Inflammatory macrophage treated with lipopolysaccharide for 1 hour (primary cell): ENCODE results near the gene SEMA4G.
"Not testable (repeated sequence)": the region's sequence is repeated elsewhere in the genome, so short reads cannot be mapped to it uniquely, and the experiment has no call there.

ENCODE experiments used
- DNase-seq, 2 donors: peaks; one replicate each; pipeline ENCODE4 v3.0.0-alpha.2; 2020 to 2022

The SEMA4G gene

DNA sequence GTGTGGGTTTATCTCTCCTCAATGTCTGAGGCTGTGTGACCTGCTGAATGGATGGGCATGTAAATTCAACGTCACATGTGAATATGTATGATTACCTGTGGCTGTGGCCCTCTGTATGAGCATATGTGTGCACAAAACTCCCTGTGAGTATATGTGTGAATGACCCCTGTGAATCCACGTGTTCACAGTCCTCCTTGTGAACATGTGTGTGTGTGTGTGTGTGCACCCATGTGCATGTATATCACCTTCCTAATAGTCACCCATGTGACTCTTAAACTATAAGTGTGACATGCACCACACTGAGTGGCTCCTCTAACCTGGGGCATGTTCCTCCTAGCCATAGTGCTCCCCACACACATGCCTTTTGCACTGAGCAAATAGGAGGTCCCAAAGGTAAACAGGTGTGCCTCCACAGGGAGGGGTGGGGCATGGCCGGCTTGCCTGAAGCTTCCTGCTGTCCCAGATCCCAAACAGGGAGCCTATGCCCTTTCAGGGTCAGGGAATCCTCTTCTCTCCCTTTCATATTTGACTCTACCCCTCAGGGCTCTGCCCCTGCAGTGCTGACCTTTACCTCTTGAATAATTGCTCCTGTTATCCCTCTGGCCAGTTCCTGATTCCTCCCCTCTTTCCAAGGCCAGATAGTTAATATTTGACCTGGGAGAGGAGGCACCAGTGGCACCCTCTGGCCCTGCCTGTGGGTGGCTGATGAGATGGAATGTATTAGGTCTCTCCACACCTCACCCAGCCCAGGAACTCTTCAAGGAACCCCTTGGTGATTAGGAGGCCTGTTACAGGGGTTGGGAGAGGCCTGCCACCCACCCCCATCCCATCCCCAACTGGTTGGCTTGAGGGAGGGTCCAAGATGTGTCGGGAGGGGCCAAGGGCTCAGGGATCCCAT, 1.9 kb downstream of the SEMA4G start:
- DNase-seq = no peak

DNA sequence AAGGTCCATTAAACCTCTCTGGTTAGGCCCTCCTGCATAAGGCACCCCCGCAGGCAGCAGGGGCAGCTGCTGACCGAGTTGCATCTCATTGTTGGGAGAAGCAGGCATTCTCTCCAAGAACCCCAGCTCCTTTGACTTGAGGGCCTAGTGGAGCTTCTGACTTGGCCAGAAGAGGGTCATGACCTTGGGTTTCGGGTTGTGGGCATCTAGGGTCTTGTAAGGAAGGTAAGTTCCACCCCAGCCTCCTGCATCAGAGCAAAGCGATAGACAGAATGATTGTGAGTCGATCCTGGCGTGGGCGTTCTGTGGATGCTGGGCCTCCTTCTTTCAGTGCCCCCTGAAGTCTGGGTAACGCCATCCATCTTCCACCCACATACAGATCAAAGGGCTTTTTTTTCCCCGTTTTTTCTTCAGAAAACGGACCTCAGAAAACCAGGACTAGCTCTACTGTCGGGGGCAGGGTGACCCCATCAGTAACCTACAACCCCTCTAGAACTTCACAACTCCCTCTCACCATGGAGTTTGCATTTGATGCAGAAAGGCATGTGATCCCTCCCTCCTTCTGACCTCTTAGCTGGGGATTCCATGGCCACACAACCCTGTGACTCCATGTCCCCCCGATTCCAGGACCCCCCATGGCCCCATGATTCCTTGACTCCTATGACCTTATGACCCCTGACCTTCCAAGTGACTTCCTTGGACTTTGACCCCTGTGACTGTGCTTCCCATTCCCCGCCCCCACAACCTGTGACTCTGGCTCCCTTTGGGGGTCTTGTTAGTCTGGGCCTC, 3.0 kb downstream of the SEMA4G start:
- no peak for DNase-seq

DNA sequence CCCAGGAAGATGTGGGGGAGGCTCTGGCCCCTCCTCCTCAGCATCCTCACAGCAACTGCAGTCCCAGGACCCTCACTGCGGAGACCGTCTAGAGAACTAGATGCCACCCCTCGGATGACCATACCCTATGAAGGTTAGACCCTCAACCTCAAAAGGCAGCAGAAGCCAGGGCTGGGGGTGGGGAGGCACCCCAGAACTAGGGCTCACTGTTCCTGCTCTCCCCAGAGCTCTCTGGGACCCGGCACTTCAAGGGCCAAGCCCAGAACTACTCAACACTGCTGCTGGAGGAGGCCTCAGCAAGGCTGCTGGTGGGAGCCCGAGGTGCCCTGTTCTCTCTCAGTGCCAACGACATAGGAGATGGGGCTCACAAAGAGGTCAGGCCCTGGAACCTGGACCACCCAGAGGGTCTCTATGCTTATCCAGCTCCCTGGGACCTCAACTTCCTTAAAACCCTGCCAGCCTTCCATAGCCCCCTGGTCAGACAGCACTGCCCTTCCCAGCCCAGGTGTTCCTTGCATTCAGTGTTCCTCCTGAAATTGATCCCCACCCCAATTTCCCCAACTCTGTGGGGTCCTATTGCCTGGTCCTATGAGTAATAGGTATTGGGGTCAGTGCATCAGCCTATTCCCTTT, 3.7 kb downstream of the SEMA4G start:
- DNase-seq = no peak

DNA sequence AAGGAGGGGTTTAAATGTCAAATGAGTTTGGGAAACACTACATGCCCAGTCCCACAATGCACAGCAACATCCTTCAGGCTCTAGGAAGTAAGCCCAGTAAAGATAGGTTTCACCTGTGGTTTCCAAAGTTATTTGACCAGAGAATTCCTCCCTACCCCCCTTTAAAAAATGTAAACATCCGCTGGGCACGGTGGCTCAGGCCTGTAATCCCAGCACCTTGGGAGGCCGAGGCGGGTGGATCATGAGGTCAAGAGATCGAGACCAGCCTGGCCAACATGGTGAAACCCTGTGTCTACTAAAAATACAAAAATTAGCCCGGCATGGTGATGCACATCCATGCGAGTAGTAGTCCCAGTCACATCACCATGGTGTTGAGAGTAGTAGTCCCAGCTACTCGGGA, 6.1 kb downstream of the SEMA4G start:
- DNase-seq = not testable (repeated sequence)

DNA sequence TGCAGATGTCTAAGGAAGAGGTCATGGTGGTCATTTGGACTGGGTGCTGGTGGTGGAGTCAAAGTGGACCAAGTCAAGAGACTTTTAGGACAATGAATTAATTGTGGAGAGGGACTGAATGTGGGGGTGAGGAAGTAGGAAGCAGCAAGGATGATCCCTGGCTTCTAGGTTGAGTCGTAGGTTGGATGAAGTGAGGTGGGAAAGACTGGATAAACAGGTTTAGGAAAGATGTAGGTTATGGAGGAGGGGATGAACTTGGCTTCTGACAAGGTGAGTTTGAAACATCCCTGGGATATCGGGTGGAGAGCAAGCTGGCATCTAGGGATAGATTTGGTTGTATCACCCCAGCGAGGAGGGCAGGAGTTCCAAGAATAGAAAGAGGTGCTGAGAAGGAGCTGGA, 7.6 kb downstream of the SEMA4G start:
- DNase-seq = no peak

DNA sequence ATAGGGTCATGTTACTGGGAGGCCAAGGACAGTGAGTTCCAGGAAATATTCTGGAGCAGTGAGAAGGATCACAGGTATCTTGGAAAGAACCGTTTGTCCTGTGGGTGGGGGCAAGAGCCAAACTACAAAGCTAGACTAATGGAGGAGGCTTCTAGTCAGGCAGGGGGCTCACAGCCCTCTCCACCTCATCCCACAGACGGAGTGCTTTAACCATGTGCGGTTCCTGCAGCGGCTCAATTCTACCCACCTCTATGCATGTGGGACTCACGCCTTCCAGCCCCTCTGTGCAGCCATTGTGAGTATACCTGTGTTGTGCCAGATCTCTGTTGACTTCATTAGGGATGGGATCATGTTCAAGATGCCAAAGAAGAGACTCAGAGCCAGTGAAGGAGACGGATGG, 8.1 kb downstream of the SEMA4G start:
- no peak for DNase-seq

DNA sequence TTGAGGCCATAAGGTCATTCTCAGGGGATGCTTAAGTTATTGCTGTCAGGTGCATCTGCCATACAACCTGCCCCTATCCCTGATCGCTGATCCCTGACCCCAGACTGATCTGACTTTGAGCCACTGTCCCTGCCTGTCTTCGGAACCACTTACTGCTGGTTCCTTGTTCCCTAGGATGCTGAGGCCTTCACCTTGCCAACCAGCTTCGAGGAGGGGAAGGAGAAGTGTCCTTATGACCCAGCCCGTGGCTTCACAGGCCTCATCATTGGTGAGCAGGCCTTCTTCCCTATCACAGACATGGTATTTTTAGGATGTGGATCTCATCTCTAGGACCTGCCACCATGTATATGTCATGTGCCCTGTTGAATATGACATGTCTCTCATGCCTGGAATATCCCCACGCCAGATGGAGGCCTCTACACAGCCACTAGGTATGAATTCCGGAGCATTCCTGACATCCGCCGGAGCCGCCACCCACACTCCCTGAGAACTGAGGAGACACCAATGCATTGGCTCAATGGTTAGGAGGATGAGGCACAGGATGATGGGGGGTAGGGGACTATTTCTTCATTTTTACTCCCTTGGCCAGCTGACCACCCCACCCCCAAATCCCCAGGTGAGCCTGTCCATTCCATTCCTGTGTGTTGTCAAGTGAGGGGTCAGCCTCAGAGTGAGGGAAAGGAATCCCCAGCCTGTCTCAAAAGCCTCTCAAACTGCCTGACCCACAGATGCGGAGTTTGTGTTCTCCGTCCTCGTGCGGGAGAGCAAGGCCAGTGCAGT, 9.0 kb downstream of the SEMA4G start:
- no peak for DNase-seq

DNA sequence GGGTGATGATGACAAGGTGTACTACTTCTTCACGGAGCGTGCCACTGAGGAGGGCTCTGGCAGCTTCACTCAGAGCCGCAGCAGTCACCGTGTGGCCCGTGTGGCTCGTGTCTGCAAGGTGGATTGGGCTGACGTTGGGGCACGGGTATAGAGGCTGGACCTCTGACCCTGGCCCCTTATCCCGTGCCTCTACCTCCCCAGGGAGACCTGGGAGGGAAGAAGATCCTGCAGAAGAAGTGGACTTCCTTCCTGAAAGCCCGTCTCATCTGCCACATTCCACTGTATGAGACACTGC, 9.5 kb downstream of the SEMA4G start:
- DNase-seq = no peak

DNA sequence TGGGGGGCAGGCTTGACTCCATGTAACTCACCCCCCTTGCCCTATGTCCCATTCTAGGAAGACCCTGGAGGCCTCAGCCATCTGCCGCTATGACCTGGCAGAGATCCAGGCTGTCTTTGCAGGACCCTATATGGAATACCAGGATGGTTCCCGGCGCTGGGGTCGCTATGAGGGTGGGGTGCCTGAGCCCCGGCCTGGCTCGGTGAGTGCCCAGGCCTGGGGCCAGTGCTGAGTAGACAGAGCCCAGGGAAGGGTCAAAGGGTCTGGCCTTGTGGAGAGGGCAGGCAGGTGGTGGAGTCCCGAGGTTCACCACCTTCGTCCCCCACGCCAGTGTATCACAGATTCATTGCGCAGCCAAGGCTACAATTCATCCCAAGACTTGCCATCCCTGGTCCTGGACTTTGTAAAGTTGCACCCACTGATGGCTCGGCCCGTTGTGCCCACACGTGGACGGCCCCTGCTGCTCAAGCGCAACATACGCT, 10.5 kb downstream of the SEMA4G start:
- no peak for DNase-seq

DNA sequence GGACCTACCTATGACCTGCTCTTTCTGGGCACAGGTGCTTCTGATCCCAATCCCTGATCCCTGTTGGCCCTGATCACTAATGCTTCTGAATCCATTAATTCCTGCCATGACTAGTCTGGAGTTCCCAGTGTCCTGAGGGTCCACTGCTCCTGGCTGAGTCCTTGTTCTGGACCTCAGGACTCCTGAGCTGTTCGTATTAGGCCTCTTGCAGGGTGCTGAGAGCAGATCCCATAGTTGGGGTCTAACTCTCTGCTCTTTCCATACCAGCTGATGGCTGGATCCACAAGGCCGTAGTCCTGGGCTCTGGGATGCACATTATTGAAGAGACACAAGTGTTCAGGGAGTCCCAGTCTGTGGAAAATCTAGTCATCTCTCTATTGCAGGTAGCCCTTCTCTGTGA, 11.0 kb downstream of the SEMA4G start:
- DNase-seq = no peak

DNA sequence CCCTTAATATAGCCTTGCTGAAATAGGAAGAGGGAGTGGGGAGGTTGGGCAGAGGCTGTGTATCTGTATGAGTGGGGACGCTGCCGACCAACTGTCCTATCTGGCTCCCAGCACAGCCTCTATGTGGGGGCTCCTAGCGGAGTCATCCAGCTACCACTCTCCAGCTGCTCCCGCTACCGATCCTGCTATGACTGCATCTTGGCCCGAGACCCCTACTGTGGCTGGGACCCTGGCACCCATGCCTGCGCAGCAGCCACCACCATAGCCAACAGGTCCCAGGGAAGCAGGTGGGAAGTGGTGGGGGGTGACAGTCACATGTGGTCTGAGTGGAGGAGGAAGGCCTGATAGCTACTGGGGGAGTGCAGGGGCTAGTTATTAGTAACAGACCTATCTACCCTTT, 11.4 kb downstream of the SEMA4G start:
- DNase-seq = no peak

DNA sequence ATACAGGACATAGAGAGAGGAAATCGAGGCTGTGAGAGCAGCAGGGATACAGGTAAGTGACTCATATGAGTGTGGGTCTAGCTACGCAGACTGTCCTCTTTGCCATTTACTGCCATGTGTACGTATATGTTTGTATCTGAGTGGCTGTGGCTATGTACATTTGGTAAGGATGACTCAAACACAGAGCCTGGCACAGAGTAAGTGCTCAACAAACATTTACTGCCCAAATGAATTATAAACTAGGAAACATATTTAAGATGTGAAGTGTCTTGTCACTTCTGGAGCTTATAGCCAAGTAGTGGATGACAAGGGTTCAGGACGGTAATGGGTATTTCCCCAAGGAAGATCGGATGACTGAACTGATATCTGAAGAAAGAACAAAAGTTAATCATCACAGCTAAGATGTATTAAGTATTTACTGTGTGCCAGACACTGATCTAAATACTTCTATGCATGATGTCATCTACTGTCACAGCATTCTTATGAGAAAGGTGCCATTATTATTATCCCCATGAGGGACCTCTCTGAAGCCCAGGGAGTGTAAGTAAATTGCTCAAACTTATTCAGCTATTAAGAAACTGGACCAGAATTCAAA, 12.0 kb downstream of the SEMA4G start:
- DNase-seq = no peak

DNA sequence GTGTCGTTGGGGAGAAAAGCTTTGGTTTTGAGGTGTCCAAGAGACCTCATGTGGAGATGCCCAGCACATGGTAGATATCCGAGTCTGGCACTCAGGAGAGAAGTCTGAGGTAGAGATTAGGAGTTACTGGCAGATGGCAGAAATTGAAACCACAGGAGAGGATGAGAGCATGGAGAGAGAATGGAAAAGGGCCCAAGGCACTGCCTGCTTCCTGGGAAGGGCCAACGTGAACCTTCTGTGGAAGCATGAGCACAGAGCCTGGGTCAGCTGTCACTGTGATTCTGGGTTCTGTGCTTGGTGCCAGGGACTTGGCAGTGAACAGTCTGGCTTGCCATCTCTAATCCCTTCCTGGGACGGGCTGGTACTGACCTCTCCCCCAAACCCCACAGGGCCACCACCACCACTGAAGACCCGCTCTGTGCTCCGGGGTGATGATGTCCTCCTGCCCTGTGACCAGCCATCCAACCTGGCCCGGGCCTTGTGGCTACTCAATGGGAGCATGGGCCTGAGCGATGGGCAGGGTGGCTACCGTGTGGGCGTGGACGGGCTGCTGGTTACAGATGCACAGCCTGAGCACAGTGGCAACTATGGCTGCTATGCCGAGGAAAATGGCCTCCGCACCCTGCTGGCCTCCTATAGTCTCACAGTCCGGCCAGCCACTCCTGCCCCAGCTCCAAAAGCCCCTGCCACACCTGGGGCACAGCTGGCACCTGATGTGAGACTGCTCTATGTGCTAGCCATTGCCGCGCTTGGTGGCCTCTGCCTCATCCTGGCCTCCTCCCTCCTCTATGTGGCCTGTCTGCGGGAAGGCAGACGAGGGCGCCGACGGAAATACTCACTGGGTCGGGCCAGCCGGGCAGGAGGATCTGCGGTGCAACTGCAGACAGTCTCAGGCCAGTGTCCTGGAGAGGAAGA, 13.9 kb downstream of the SEMA4G start:
- no peak for DNase-seq

DNA sequence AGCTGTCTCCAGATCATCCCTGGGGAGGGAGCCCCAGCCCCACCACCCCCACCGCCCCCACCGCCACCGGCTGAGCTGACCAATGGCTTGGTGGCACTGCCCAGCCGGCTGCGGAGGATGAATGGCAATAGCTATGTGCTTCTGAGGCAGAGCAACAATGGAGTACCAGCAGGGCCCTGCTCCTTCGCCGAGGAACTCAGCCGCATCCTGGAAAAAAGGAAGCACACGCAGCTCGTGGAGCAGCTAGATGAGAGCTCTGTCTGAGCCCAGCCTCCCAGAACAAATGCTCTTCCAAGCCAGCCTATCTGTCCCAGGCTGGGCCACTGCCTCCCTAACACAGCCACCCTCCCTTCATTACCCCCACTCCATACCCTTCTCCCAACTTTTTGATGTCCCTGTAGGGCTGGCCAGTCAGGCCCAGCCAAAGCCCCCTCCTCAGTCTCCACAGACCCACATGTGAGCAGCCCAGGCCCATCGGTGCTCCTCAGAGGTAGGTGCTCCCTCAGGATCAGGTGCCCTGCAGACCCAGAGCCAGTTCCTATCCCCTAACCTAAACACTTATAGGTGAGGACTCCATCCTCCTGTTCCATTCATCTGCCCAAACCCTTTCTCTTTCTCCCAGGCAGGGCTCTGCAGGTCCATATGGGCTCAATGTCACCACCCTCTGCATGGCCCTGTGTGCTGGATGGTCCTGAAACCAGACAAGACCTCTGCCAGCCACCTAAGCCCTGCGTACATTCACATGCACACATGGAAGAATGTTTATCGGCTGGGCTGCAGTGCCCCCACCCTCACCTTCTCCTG, 14.8 kb downstream of the SEMA4G start:
- no peak for DNase-seq

DNA sequence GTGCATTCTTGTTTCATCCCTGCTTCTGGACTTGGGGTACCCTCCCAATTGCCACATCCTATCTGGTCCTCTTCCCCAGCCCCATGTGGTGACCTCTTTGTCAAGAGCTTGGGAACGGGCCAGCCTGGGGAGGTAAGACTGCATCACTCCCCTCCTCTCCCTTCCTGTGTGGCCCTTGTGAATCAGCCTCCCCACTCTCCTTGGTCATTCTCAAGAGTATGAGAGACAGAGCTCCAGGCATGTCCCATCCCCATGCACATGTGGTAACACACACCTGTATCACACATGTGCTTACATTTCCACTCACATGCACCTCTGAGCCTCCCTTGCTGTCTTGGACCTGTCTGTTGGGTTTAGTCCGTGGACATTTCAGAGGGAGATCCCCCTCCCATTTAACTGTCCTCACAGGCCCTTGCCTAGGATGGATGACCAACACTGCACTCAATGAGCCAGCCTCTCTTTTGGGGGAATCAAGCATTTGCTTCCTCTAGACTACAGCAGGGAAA, 15.4 kb downstream of the SEMA4G start:
- DNase-seq = no peak

DNA sequence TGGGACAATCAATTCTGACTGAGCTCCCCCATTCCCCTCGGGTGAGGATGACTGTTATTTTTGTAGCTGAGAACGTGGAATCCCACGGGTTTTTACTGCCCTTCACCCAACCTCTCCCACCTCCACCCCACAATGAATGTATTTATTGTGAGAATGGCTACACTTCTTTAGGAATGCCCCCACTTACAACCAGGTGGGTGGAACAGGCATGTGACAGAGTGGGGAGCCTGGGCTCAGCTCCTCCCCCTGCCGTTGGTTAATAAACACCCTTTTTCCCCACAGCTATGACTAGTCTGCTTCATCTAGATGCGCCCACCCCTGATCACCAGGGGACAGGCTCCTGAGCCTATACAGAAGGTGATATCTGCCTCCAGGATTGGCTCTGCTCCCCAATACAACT, 16.0 kb downstream of the SEMA4G start:
- DNase-seq = no peak

DNA sequence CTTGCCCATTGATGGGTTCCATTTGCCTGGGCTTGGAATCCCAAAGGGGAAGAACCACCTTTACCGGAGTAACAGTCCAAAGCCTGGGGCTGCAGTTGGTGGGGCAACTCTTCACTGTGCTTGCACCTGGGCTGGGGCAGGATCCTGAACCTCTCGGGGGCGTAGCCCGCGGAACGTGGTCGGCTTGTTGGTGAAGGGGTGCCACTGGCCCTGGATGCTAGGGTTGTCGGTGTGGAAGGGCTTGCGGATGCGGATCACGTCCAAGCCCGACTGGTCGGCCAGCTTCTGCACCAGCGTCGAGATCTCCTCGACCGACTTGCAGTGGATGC, 17.3 kb downstream of the SEMA4G start:
- DNase-seq = no peak

DNA sequence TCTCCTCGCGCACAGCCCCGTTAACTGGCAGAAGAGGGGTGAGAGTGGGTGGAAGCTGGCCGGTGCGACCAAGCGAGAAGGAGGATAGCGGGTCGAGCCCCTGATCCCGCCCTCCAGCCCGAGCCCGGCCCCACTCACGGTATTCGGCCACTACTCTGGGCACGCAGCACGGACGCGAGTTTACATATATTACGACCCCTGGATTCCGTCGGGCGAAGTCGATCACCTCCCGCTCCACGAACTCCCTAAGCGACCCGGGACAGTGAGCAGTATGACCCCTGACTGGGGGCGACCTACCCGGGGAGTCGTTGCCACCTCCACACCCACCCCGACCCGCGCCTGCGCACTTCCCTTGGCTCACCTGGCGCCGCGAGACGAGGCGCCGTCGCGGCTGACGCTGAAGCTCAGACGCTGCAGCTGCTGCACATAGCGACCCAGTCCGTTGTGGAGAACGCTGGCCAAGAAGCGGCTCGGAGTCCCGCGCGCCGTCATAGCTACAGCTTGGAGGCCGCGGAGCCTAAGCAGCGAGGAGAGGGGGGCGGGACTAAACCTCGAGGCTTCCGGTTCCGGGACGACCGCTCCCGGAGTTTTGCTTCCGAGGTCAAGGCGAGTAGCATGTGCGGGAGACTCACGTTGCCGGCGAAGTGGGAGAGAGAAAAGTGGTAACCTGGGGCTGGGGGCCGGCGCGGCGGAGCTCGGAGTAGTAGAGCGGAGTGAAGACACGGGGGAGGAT, 17.8 kb downstream of the SEMA4G start, which contains the start of the genes MRPL43 and TWNK:
MRPL43 (minus strand) TSS at position 546 of the 733 bp plus-strand sequence; CDS start at position 492, 54 bp downstream.
TWNK (plus strand) TSS at position 592 of the 733 bp plus-strand sequence. CDS start 668 bp downstream, outside the sequence.
- DNase-seq = peak; percentile 72 to 87

DNA sequence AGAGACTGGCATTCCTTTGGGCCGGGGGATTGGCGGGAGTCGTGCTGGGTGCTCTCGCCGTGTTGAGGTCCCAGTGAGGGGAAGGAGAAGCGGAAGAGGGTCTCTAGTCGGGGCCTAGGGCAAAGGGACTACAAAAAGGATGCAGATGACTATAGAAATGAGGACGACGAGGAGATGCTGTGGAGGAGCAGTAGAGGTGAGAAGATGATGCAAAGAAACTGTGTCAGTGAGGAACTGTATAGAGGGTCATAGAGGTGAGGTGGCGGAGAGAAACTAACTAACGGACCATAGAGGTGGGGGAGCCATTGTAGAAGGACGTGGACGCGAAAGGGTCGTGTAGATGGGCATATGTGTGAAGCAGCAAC, 18.4 kb downstream of the SEMA4G start:
- DNase-seq = no peak

DNA sequence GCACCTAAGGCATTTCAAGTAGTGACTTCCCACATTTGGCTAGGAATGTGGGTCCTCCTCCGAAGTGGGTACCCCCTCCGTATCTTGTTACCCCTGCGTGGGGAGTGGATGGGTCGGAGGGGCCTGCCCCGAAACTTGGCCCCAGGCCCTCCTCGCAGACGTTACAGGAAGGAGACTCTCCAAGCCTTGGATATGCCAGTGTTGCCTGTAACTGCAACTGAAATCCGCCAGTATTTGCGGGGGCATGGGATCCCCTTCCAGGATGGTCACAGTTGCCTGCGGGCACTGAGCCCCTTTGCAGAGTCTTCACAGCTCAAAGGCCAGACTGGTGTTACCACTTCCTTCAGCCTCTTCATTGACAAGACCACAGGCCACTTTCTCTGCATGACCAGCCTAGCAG, 18.9 kb downstream of the SEMA4G start:
- no peak for DNase-seq
